ENCODE measurements around the gene RAD51D.

DNA sequence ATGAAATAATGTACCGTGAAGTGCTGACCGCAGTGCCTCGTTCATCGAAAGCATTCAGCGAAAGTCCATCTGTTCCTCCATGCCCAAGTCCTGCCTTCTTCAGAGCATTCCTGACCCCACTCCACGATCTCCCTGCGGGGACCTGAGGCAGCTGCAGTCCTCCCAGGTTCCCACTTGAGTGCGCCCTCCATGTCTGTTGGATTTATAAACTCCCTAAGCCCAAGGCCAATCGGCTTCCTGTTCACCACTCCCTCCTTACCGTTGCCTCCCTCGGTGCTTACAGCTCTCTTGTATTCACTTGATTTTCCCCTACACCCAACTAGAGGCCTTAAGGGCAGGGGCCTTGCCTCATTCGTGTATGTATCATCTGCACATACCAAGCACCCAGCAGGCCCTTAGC is 2.8 kb downstream of the RAD51D start:
- no peak for TF ChIP-seq CTCF (tag by site-specific recombination; IDR thresholded peaks at IDR 0.05)
- TF ChIP-seq ZNF558 (tag by site-specific recombination; IDR thresholded peaks at IDR 0.05) = no peak
- TF ChIP-seq ZNF677 (tag by site-specific recombination; IDR thresholded peaks at IDR 0.05) = no peak
